SK-MEL-5 (cell line): ENCODE measurements around the gene AMN. TPM values are rescaled to one million over a fixed set of nuclear protein-coding genes. Genes with fewer than 3 reads are reported as not detected.
"Not testable (repeated sequence)": the region's sequence is repeated elsewhere in the genome, so short reads cannot be mapped to it uniquely, and the experiment has no call there.

Source experiments
- DNase-seq: peaks from one replicate; pipeline ENCODE4 v3.0.0-alpha.2; 2016; ENCODE audit warnings: low read depth, low spot score
- in situ Hi-C: cut with HindIII; loops from 2 replicates; pipeline ENCODE4 v1.10.0; 2016; ENCODE audit warnings: low sequenced_read_pairs, high pct_unique_total_duplicates, low pct_unique_long_range_greater_than_20kb
- total RNA-seq: library from RNA; depleted of rRNA; stranded (reverse); fragments of >200 nt; shearing (Covaris generic); gene quantifications from 2 replicates; pipeline ENCODE4 v1.2.3, GENCODE V29; 2014

AMN gene
- total RNA-seq, 1 experiment from 2014 or later, result not detected

DNA sequence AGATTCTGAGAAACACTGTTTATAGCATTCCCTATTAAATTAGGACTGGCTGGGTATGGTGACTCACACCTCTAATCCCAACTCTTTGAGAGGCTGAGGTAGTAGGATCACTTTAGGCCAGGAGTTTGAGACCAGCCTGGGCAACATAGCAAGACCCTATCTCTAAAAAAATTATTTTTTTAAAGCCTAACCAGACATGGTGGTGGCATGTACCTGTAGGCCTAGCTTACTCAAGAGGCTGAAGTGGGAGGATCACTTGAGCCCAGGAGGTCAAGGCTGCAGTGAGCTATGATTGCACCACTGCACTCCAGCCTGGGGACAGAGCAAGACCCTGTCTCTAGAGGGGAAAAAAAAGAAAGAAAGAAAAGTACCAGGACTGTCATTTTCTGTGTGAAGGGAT is 25.7 kb upstream of the AMN start:
- DNase-seq, in situ Hi-C loops: not testable (repeated sequence)

DNA sequence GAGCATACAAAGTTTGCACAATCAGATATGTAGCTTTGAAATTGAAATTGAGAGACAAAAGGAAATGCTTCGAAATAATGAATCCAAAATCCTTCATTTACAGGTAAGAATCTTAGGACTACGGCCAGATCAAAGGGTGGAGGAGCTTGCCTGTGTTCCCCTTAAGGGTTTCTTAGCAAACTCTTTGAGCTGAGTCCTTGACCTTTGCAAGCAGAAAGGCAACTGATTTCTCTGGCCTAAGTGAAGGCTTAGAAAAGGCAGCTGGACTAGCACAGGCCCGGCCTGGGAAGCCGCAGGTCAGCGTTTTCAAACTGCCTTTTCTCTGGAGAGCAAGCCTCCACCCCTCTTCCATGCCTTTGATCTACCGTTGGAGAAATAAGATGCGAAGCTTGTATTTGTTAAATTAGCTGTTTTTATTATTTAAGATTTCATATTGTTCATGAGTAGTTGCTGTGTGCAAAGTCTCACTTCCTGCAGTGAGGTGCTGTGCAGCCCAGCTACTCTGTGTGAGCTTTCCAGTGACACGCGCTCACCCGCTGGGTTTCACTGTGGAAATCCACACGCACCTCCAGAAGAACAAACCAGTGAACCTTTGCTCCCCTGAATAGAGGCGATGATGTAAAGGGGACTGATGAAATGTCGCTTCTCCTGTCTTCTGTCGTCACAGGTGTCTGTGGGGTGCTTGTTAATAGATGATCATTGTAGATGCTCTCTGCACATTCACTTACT is 25.0 kb upstream of the AMN start:
- in situ Hi-C loops, result no loop called here
- DNase-seq, result no peak

DNA sequence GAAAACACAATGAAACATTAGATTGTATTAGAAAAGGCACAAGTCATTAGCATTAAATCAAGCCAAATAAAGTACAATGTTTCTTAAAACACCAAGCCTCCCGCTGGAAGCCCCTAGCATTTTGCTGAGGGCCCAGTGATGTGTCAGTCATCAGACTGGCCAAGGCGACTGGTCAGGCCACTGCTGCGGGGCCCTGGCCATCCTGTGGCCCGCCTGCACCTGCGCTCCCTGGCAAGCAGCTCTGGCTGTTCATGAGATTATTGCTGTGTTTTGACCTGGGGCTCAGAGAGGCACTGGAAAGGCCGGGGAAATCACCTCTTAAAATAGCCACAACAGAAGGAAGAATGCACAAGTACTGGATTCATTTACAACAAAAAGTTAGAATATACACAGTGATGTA is 24.2 kb upstream of the AMN start:
- in situ Hi-C loops, result no loop called here

DNA sequence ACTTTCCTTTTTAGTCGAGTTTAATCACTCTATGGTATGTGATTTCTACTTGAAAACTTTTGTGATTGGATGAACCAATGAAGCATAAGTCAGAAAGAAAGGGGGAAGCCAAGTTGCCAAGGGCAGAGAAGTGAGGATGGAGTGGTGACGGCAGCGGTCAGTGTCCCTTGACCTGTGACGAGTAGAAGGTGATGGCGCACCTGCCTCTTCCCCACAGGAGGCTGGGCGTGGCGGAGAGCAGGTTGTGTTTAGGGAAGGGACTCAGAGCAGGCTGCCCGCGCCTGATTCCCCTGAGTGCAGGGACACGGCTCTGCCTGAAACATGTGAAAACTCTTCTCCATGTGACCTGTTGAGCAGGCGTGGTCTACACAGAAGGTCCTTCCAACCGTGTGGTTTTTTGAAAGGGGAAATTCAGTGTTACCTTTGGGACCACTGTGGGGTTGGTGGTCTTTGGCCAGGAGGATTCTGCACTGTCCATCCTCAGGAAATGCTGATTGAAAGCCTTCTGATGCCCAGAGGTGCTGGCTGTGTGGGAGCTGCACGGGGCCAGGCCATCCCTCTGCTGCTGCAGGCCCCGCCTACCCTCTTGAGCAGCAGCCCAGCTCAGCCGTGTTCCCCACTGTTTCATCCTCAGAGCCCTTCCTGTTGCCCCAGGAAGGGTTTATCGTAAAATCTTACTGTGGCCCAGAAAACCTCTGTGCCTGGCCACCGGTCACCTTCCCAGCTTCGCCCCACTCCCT is 23.5 kb upstream of the AMN start:
- in situ Hi-C loops, result no loop called here
- DNase-seq, result no peak

More for the DNA sequence above, 24.2 kb upstream of the AMN start:
- DNase-seq, result no peak

DNA sequence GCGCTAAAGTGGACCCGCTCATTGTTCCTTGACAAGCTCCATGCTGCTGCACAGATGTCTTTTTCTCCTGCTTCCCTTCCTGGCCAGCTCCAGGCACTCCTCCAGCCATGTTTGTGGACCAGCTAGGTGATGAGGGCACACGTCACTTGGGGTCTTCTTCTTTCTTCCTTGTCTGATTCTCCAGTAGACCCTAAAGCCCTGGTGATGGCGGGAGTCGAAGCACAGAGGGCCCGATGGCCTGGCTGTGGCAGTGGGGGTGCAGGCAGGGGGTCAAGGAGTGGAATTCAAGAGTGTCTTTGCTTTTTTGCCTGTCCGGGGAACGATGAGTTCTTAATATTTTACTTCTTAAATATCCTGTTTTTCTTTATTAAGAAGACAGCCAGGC is 23.0 kb upstream of the AMN start:
- no peak for DNase-seq
- in situ Hi-C loops, result no loop called here

DNA sequence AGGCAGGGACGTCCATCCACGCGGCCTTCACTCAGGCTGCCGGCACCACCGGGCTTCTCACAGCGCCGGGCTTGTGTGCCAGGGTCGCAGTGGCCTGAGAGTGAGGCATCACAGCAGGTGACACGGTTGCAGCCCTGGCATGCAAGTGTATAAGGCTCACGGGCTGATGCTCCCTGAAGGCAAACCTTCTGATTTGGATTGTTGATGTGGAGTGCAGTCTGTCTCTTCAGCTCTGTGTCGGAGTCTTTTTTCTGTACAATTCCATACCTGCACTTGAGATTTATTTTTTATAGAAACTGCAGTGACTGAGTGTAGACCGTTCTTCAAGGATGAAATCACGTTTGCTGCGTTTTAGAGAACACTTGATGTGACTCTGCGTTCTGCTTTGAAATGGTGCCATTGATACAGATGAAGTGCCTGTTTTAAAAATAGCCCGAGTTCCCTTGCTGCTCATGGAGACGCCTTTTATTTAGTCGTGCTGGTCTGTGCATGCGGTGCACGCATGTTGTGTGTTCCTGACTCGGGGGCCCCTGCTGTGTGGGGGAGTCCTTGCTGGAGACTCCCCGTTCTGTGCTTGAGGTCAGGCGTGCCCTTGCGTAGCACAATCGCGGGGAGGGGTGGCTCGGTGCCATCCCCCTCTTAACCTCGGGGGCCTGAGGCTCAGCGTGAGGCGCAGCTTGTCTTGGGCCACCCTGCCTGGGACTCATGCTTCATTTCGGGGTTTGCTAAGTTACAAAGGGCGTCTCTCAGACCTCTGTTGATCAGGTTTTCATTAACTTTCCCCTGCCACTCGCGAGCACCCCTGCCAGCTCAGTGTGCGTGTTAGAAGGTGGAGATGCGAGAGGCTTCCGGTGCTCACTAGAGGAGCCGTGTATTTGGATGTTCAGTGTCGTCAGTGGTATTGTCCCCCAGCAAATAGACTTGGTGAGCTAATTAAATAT is 21.6 kb upstream of the AMN start:
- no peak for DNase-seq
- in situ Hi-C loops, result no loop called here

DNA sequence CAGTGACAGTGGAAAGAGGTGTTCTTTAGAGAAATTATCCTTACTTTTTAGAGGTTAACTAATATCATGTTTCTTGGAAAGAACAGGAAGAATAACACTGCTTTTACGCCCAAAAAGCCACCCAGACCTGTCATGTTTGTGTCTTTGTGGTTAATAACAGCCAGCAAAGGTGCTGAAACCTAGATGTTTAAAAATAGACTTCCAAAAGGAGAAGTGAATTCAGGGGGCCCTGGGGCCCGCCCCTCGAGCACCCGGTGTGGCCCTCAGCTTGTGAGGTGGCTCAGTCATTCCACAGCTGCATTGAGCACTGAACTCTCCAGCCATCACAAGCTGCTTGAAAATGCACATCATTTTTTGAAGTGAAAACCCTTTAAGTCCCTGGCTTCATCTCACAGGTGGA is 20.8 kb upstream of the AMN start:
- DNase-seq, result no peak
- in situ Hi-C loops, result no loop called here

DNA sequence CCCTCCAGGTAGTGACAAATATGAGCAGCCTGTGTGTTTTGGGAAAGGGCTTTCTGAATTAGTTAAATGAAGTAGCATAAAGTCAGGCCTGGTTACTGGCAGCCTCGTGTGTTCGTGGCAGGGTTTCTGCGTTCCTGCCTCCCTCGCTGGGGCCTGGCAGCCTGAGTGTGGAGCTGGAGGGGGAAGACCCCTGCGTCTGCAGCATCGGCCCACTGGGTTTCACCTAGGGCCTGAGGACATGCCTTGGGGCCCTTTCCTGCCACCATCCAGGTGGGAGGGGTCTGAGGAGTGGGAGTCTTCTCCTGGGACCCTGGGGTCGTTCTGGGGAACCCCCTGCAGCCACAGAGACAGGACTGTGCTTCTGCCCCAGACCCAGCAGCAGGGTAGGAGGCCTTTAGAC is 20.4 kb upstream of the AMN start:
- in situ Hi-C loops, result no loop called here
- no peak for DNase-seq

DNA sequence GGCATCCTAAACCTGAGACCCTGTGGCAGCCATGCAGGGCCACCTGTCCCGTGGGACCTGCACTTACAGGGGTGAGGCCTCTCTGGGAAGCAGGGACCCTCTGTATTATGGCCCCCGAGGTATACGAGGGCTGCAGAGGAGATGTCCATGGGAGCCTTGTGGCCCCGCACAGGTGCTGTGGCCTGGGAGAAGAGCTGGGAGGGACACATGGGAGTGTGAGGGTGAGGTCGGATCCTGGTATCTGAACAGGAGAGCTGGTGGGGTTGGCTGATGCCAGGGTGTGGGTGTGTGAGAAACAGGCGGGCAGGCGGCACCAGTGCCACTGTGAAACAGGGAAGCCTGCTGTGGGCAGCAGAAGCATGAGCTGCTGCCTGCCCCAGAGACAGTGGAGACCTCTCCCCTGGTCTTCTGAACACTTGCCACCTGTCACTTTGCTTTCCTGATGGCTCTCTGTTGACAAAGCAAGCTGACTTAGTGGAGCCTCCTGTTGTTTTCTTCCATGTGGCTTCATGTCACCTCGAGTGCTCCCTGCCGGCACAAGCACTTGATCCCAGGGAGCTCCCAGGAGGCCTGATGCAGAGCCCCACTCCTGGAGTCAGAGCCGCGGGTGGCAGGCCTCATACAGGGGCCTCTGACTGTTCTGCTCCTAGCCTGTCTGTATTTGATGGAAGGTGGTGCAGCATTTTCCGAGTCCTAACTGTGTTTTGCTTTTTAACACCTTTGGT is 19.8 kb upstream of the AMN start:
- DNase-seq, result no peak
- in situ Hi-C loops, result no loop called here

DNA sequence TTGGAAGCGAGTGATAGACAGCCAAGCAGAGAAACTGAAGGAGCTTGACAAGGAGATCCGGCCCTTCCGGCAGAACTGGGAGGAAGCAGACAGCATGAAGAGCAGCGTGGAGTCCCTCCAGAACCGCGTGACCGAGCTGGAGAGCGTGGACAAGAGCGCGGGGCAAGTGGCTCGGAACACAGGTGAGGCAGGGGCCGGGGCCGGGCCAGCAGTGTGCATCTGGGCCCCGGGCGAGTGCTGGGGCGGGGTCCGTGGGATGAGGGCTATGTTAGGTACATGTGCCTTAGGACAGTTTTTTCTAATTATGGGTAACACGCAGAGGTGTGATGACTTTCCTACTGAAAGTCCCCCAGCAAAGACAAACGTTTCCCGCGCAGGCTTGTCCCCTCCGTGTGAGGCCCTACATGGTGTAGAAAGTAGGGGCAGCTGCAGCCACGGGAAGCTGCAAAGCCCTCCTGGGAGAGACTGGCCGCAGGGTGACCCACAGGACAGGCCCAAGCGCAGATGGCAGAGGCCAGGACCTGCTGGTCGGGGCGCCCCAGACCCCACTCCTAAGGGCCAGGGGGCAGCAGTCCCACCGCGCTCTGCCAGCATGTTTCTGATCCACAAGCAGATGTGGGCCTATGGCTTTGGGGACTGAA is 19.1 kb upstream of the AMN start:
- in situ Hi-C loops, result no loop called here
- DNase-seq, result no peak

DNA sequence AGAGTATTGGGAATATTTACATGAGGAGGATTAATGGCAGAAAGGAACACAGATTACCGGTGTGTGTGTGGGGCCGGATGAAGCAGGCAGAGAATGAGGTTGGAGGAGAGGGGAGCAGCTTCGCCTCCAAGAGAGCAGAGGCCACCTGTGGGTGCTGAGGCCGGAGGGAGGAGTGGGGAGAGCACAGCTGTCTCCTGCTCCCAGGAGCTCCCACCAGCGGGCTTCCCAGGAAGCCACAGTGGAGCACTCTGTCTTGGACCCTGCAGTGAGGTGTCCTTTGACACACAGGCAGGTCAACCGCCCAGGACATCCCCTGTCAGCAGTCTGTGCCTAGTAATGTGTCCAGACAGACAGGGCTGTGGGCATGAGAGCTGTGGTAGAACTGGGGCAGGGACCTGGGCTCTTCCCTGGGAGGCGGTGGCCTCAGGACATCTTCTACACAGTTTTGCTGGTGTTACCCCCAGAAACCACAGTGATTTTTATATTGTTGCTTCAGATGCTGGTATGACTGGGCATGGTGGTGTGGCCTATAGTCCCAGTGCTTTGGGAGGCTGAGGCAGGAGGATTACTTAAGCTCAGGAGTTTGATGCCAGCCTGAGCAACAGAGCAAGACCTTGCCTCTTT is 18.5 kb upstream of the AMN start:
- DNase-seq, result no peak
- in situ Hi-C loops, result no loop called here

DNA sequence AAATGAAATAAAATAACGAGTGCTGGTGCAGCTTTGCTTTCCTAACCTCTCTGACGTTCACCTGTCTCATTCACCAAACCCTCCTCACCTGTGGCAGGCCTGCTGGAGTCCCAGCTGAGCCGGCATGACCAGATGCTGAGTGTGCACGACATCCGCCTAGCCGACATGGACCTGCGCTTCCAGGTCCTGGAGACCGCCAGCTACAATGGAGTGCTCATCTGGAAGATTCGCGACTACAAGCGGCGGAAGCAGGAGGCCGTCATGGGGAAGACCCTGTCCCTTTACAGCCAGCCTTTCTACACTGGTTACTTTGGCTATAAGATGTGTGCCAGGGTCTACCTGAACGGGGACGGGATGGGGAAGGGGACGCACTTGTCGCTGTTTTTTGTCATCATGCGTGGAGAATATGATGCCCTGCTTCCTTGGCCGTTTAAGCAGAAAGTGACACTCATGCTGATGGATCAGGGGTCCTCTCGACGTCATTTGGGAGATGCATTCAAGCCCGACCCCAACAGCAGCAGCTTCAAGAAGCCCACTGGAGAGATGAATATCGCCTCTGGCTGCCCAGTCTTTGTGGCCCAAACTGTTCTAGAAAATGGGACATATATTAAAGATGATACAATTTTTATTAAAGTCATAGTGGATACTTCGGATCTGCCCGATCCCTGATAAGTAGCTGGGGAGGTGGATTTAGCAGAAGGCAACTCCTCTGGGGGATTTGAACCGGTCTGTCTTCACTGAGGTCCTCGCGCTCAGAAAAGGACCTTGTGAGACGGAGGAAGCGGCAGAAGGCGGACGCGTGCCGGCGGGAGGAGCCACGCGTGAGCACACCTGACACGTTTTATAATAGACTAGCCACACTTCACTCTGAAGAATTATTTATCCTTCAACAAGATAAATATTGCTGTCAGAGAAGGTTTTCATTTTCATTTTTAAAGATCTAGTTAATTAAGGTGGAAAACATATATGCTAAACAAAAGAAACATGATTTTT is 17.1 kb upstream of the AMN start:
- in situ Hi-C loops, result no loop called here
- no peak for DNase-seq

DNA sequence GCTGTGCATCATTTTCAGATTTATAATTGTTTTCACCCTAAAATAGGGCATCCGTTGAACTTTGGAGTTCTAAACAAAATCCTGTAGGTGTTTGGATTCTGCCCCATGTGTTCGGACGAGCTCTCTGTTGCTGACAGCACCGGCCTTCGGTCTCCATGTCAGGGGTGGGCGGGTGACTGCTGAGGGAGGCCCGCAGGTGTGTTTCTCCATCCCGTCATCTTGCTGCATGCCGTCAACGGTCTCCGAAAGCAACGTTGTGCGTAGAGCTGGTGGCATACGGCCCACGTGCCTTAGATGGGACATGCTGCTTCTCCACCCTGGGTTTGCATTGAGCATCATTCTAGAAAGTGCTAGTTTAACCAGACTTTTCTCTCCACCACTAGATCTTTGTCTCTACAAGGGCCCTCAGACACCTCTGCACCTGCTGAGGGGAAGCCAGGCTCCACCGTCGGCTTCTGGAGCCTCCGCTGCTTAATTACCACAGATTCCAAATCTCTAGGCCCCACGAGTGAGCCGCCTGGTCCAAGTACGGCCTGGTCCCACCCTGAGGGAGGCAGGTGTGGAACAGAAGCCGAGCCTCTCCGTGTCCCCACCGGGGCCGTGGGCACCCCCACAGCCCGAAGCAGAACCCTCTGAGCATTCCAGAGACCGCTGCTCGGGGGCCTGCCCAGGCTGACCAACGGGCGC is 15.7 kb upstream of the AMN start:
- in situ Hi-C loops, result no loop called here
- no peak for DNase-seq

DNA sequence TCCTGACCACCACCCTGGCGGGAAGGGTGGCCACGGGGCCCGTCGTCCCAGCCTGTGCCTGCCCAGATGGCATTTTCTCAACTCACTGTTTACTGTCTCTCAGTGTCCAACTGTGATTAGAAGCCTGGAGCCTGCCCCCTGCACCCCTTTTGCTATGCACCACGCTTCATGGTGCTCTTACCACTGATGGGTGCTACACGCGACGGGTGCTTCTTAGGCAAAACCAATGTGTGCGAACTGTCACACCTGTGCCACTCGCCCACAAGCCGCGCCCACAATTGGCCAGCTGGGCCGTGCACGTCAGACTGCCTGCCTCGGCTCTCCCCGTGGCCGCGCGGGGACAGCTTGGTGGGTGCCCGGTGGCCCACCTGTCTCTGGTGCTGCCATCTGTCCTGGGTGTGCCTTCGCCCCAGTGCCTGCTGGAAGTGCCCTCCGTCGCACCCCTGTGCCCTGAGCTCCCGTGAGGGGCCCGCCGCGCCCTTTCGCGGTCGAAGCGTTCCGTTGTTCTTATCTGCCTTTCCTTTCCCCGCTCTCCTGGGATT is 15.1 kb upstream of the AMN start:
- in situ Hi-C loops, result no loop called here

More for the DNA sequence above, 15.1 kb upstream of the AMN start:
- DNase-seq, result no peak
